Prostate gland (tissue), 2 donors: ENCODE results near the gene PCTP. TPM values are rescaled to one million over a fixed set of nuclear protein-coding genes. Genes with fewer than 3 reads are reported as not detected.
A peak's percentile ranks its signal among the peaks of the same experiment; 100 is the strongest.

ENCODE experiments used
- DNase-seq: peaks from one replicate; pipeline ENCODE4 v3.0.0-alpha.2; 2019; ENCODE audit warnings: low spot score
- H3K27ac ChIP-seq, 2 donors: fragments of 200-600 bp; sonication (generic); 2 replicates each; pipeline ENCODE4 v1.5.1; 2017 to 2019
- H3K27me3 ChIP-seq: fragments of 200-600 bp; sonication (generic); replicated peaks from 2 replicates; pipeline ENCODE4 v1.5.1; 2019; ENCODE audit not compliant: insufficient read depth
- H3K36me3 ChIP-seq, 2 donors: fragments of 200-600 bp; sonication (generic); 1 replicate in 1 of 2; 2 replicates in 1 of 2; pipeline versions ENCODE4 v1.5.1 to v1.8.1; 2017 to 2019
- H3K4me1 ChIP-seq: fragments of 200-600 bp; sonication (generic); replicated peaks from 2 replicates; pipeline ENCODE4 v1.5.1; 2019
- H3K4me3 ChIP-seq, 2 donors: fragments of 200-600 bp; sonication (generic); 2 replicates each; pipeline ENCODE4 v1.5.1; 2017 to 2019
- H3K9me3 ChIP-seq: fragments of 200-600 bp; sonication (generic); 2 replicates; pipeline ENCODE4 v1.5.1; 2017
- POLR2A ChIP-seq: fragments of 450-650 bp; IDR thresholded peaks from one replicate; pipeline ENCODE4 v1.6.1; 2016; ENCODE audit warnings: antibody characterized with exemption, mild to moderate bottlenecking
- POLR2AphosphoS5 ChIP-seq: sonication (generic); formaldehyde crosslinking; IDR thresholded peaks from one replicate; pipeline ENCODE4 v1.6.1; 2017; ENCODE audit warnings: antibody characterized with exemption
- WGBS: methylation state at CpG from one replicate; pipeline ENCODE4 v1.1.5; 2018; 5-methylcytosine and 5-hydroxymethylcytosine counted together
- intact Hi-C: fragments of 100-400 bp; cut with DNase I; formaldehyde crosslinking; loops from one replicate; pipeline ENCODE4 v1.14.2; 2022
- total RNA-seq, 2 donors: library from RNA; depleted of rRNA; stranded (reverse); fragments of >200 nt; gene quantifications; one replicate each; pipeline ENCODE4 v1.1.0, GENCODE V29; 2016
- TF ChIP-seq, protein P1 (sequence below), 4 experiments: fragments of 200-600 bp in 2 of 4; fragments of 450-650 bp in 2 of 4; sonication (generic) in 2 of 4; IDR thresholded peaks; 1 replicate in 3 of 4; 2 replicates in 1 of 4; pipeline ENCODE4 v1.5.1; 2016 to 2019; ENCODE audit warnings: antibody characterized with exemption in 4 of 4, mild to moderate bottlenecking in 2 of 4, moderate library complexity in 2 of 4

Gene PCTP
- total RNA-seq, 2 donors from 2014 or later = 14.7 to 21.9 TPM

- Histone ChIP-seq H3K4me3 (no peak overlapping the region), H3K36me3 (no peaks in the 10 kb centered on the region), H3K27ac (no peak overlapping the region), H3K4me1 (no peaks in the 10 kb centered on the region), H3K9me3 (no peaks in the 10 kb centered on the region), H3K27me3 (no peaks in the 10 kb centered on the region)
- intact Hi-C loops = no loop called here
- 29% methylated on average over 3 of the region's 3 CpGs for WGBS
- TF ChIP-seq POLR2AphosphoS5 = no peak
- no peak for TF ChIP-seq POLR2A
- TF ChIP-seq, protein P1, sequence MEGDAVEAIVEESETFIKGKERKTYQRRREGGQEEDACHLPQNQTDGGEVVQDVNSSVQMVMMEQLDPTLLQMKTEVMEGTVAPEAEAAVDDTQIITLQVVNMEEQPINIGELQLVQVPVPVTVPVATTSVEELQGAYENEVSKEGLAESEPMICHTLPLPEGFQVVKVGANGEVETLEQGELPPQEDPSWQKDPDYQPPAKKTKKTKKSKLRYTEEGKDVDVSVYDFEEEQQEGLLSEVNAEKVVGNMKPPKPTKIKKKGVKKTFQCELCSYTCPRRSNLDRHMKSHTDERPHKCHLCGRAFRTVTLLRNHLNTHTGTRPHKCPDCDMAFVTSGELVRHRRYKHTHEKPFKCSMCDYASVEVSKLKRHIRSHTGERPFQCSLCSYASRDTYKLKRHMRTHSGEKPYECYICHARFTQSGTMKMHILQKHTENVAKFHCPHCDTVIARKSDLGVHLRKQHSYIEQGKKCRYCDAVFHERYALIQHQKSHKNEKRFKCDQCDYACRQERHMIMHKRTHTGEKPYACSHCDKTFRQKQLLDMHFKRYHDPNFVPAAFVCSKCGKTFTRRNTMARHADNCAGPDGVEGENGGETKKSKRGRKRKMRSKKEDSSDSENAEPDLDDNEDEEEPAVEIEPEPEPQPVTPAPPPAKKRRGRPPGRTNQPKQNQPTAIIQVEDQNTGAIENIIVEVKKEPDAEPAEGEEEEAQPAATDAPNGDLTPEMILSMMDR (IDR thresholded peaks at IDR 0.05) = no peak
- peak; percentile 15 for DNase-seq
Observed at GRCh38 chr17:55743103-55743679, 7.7 kb upstream of the PCTP start.

GRCh38 chr17:55745258-55745657 is 5.6 kb upstream of the PCTP start:
- Histone ChIP-seq H3K4me1 (no peaks in the 10 kb centered on the region), H3K9me3 (no peaks in the 10 kb centered on the region), H3K4me3 (no peak overlapping the region), H3K27ac (no peak overlapping the region), H3K27me3 (no peaks in the 10 kb centered on the region), H3K36me3 (no peaks in the 10 kb centered on the region)
- TF ChIP-seq, protein P1 (IDR thresholded peaks at IDR 0.05) = no peak
- TF ChIP-seq POLR2A (no peak), POLR2AphosphoS5 (no peak)
- 100% methylated on average over 1 of the region's 1 CpG for WGBS
- DNase-seq = no peak
- intact Hi-C loops = no loop called here

- 92% methylated on average over 1 of the region's 1 CpG for WGBS
- Histone ChIP-seq H3K9me3 (no peaks in the 10 kb centered on the region), H3K4me1 (no peaks in the 10 kb centered on the region), H3K36me3 (no peaks in the 10 kb centered on the region), H3K27ac (no peak overlapping the region), H3K4me3 (no peak overlapping the region), H3K27me3 (no peaks in the 10 kb centered on the region)
- TF ChIP-seq POLR2A = no peak
- no peak for TF ChIP-seq POLR2AphosphoS5
- TF ChIP-seq, protein P1 (IDR thresholded peaks at IDR 0.05) = no peak
- intact Hi-C loops = no loop called here
- DNase-seq = no peak
Observed at GRCh38 chr17:55746466-55746865, 4.4 kb upstream of the PCTP start.

DNA sequence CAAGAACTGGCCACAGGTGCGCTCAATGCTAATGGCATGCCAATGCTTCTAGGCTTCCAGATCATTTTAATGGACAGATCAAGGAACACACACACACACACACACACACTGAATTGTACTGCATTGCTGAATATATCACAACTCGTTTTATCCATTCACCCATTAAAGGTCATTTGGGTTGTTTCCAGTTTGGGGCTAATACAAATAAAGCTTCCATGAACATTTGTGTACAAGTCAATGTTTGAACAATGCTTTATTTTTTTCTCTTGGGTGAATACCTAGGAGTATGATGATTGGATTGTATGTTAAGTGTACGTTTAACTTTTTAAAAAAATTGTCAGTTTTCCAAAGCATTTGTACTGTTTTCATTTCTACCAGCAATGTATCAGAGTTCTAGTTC is 3.6 kb upstream of the PCTP start:
- Histone ChIP-seq H3K36me3 (no peaks in the 10 kb centered on the region), H3K27me3 (no peaks in the 10 kb centered on the region), H3K27ac (no peak overlapping the region), H3K4me1 (peaks cover 5% of the 10 kb centered on the region), H3K9me3 (no peaks in the 10 kb centered on the region), H3K4me3 (no peak overlapping the region)
- intact Hi-C loops = no loop called here
- WGBS = 55% methylated on average over 3 of the region's 3 CpGs
- DNase-seq = no peak
- no peak for TF ChIP-seq POLR2A
- TF ChIP-seq POLR2AphosphoS5 = no peak
- TF ChIP-seq, protein P1 (IDR thresholded peaks at IDR 0.05) = no peak

DNA sequence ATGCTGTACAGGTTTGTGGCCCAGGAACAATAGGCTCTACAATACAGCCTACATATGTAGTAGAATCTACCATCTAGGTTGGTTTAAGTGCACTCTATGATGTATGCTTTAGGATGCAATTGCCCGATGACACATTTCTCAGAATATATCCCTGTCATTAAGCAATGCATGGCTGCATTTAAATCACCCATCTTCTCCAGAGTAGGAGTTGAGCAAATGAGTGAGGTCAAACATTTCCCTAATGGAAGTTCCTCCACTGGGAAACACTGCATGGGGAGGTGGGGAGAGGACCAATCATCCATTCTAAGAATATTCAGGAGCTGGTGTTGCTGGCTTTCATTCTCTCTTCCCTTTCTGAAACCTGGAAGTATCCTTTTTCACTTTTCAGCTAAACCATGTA is 2.0 kb upstream of the PCTP start:
- Histone ChIP-seq H3K9me3 (no peaks in the 10 kb centered on the region), H3K27ac (no peak overlapping the region), H3K4me1 (peaks cover 7% of the 10 kb centered on the region), H3K27me3 (no peaks in the 10 kb centered on the region), H3K4me3 (no peak overlapping the region), H3K36me3 (no peaks in the 10 kb centered on the region)
- no peak for DNase-seq
- WGBS = 92% methylated on average over 1 of the region's 1 CpG
- TF ChIP-seq POLR2AphosphoS5 = no peak
- intact Hi-C loops = no loop called here
